HG03060 (cell line): Measurements from ENCODE around the gene RUFY2.
A peak's percentile ranks its signal among the peaks of the same experiment; 100 is the strongest.
"Not testable (repeated sequence)": the region's sequence is repeated elsewhere in the genome, so short reads cannot be mapped to it uniquely, and the experiment has no call there.

ENCODE experiments used
- ATAC-seq: cut with Tn5 transposase; IDR thresholded peaks from one replicate; pipeline ENCODE4 v1.9.1; 2021; ENCODE audit warnings: low read depth, moderate number of reproducible peaks; ENCODE audit not compliant: unreplicated experiment

The RUFY2 gene

GRCh38 chr10:68406815-68407548, at the start of gene RUFY2:
Gene RUFY2, minus strand, starts transcription at chr10:68407277. Its CDS starts 88 bp downstream, at chr10:68407189.
- ATAC-seq, result peak; percentile 54

- ATAC-seq, result not testable (repeated sequence)
These were observed 42.6 kb upstream of the RUFY2 start for GRCh38 chr10:68449698-68450097.

- ATAC-seq, result no peak
These were observed 39.1 kb upstream of the RUFY2 start for GRCh38 chr10:68446179-68446578.

DNA sequence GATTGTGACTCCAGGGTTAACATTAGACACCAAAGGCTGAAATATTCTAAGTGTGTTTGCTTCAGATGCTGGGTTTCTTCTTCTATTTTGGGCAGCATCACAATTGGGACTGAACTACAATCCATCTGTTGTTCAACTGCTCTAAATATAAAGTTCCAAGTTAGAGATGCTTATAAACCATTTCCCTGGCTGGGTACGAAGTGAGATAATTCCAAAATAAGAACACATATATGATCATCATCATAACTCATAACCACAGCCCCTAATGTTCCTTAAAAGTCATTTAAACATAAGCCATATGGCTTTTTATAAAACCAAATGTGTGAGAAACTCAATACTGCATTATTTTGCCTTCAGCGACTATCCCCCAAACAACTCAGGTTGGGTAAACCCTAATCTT, 35.9 kb upstream of the RUFY2 start:
- ATAC-seq, result no peak

DNA sequence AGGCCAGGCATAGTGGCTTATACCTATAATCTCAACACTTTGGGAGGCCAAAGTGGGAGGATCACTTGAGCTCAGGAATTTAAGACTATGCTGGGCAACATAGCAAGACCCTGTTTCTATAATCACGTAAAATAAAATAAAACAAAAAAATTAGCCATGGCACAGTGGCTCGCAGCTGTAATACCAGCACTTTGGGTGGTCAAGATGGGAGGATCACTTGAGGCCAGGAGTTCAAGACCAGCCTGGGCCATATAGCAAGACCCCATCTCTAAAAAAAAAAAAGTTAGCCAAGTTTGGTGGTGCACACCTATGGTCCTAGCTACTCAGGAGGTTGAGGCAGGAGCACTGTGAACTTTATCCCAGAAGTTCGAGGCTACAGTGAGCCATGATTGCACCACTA, 33.8 kb upstream of the RUFY2 start:
- ATAC-seq, result no peak

- ATAC-seq, result no peak
These were observed 28.7 kb upstream of the RUFY2 start for GRCh38 chr10:68435803-68436202.

- no peak for ATAC-seq
These were observed 27.6 kb upstream of the RUFY2 start for GRCh38 chr10:68434657-68435056.

DNA sequence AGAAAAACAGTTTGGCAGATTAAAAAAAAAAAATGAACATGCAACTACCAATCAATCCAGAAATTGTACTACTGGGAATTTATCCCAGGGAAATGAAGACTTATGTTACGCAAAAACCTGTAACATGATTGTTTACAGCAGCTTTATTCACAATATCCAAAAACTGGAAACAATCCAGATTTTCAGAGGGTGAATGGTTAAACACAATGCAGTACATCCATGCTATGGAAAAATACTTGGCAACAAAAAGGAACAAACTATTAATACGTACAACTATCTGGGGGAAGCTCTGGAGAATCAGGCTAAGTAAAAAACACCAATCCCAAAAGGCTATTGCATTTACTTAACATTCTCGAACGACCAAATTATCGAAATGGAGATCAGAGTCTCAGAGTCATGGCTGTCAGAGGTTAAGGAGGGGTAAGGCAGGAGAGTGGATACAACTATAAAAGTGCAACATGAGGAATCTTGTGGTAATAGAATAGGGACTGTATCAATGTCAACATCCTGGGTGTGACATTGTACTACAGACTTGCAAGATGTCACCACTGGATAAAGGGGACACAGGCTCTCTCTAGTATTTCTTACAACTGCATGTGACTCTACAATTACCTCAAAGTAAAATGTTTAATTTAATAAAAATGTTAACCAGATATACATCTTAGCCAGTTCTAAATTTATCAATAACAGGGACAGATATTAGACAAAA, 21.5 kb upstream of the RUFY2 start:
- ATAC-seq, result no peak

- ATAC-seq, result no peak
These were observed 17.5 kb upstream of the RUFY2 start for GRCh38 chr10:68424454-68425014.

DNA sequence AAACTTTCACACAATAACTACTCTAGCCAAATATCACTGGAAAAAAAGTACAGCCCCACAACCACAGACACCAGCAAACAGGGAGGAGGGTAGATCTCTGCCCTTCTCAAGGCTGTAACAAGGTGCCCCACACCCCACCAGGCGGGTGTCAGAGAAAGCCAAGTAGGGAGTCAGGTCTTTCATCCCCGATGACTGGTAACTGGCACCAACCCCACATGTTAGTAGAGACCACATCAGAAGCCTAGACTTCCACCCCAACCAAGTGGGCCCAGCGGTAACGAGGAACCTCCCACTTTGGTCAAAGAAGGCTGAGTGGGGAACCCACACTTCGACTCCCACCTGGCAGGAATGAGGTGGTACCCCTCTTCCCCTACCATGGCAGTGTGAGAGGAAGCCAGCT, 16.4 kb upstream of the RUFY2 start:
- no peak for ATAC-seq

DNA sequence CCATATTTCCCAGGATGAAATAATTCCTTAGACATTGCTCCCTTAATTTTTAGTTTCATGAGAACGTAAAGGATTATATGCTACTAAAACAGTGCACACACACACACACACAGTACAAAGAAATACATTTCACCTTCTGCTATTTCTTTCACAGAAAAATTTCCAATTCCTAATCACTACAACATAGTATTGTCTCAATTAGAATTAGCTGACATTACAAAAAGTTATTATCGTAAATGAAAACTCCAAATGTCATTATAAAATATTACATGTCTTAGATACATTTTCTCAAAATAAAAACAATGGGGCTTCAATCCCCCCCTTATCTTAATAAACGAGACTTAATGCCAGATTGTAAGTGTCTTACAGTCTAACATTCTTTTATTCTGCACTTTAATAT, 12.3 kb upstream of the RUFY2 start:
- ATAC-seq, result no peak

GRCh38 chr10:68408898-68409518, 1.9 kb upstream of the RUFY2 start:
- no peak for ATAC-seq

DNA sequence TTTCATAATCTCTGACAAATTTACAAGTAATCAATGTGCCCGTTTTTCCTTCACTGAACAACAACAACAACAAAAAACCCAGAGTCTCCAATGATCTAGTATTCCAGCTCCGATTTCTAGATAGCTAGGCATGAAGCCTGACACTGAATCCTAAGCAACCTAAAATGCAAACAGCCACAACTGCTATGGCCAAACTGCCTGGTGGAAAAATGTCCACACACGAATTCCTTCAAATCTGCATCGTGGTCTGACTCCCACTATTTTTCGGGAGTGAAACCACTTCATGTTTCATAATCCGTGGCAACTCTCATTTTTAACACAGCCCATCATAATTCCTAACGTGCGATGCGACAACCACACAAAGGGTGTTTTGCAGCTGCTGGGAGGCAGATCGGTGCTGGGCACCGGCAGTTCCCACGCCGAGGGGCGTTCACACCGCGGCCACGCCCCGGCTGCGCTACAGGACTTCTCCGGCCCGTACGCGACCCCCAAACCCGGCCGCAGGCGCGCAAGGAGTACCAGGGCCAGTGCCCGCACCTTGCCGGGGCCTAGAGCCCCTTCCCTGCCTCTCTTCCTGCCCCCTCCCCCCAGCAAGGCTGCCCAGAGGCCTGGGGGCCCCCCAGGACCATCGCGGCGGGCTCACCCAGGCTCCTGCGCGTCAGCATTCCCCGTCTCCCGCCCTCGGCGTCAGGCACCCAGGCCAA, 814 bp downstream of the RUFY2 start:
- no peak for ATAC-seq

GRCh38 chr10:68403701-68404100, 3.4 kb downstream of the RUFY2 start:
- ATAC-seq, result no peak

- no peak for ATAC-seq
These were observed 4.8 kb downstream of the RUFY2 start for GRCh38 chr10:68402276-68402675.

GRCh38 chr10:68397005-68397404, 10.1 kb downstream of the RUFY2 start:
- no peak for ATAC-seq

DNA sequence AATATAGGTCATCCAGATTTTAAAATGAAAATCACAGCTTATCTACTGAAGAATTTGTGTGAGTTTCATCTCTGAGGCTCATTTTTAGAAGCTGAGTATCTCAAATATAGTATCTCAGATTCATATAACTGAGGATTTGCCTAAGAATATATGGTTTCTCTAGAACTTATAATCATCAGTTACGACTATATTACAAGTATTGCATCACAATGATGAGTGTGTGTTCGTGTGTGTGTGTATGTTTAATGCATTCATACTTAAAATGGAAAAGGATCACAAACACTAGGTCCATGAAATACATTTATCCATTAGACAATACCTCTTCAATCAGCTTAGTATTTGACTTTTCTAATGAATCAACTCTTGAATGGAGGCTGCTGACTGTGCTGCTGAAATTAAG, 21.3 kb downstream of the RUFY2 start:
- no peak for ATAC-seq

GRCh38 chr10:68371604-68372003, 35.5 kb downstream of the RUFY2 start:
- no peak for ATAC-seq

- ATAC-seq, result no peak
These were observed 40.0 kb downstream of the RUFY2 start for GRCh38 chr10:68367121-68367520.

DNA sequence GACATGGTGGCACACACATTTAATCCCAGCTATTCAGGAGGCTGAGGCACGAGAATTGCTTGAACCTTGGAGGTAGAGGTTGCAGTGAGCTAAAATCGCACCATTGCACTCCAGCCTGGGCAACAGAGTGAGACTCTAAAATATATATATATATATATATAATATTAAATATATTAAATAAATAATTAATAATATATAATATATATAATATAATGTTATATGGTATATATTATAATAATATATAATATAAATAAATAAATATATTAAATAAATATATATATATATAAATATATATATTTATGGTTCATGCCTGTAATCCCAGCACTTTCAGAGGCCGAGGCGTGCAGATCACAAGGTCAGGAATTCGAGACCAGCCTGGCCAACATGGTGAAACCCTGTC, 40.5 kb downstream of the RUFY2 start:
- no peak for ATAC-seq

DNA sequence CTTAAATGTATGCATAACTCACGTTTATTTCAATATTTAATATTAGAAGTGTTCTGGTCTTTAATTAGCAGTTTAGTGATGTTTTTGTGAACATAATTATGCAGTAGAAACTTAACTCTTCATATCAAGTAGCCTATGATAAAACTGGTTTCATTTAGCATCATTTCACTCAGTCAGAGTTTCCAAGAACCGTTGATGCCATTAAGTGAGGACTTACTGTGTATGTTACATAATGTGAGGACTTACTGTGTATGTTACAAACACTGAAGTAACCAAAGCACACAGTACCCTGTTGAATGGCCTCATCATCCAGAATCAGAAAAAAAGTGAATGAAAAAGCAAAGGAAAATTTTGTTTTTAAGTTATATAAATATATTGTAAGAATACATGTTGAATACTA, 41.5 kb downstream of the RUFY2 start:
- no peak for ATAC-seq
